HG03432 (cell line): ENCODE results near the gene GUCD1.
"Not testable (repeated sequence)": the region's sequence is repeated elsewhere in the genome, so short reads cannot be mapped to it uniquely, and the experiment has no call there.

Experiments used
- ATAC-seq: cut with Tn5 transposase; IDR thresholded peaks from one replicate; pipeline ENCODE4 v1.9.1; 2021; ENCODE audit warnings: mild to moderate bottlenecking, moderate library complexity; ENCODE audit not compliant: unreplicated experiment

Gene GUCD1

GRCh38 chr22:24566899-24567511 lies 12.1 kb upstream of the GUCD1 start:
- ATAC-seq: no peak

GRCh38 chr22:24565077-24565476 lies 10.1 kb upstream of the GUCD1 start:
- ATAC-seq: no peak

- ATAC-seq: no peak
Measured at GRCh38 chr22:24564376-24565058, 9.6 kb upstream of the GUCD1 start.

- ATAC-seq: no peak
Measured at GRCh38 chr22:24563246-24563645, 8.3 kb upstream of the GUCD1 start.

GRCh38 chr22:24559471-24559870 lies 4.5 kb upstream of the GUCD1 start:
- no peak for ATAC-seq

GRCh38 chr22:24555165-24556039 lies 464 bp upstream of the GUCD1 start, which contains the start of gene SNRPD3:
Gene SNRPD3 (plus strand): TSS chr22:24555999. CDS start chr22:24557675, 1,676 bp downstream.
- peak; percentile 75 for ATAC-seq

- ATAC-seq: no peak
Measured at GRCh38 chr22:24553597-24554312, 1.2 kb downstream of the GUCD1 start.

- not testable (repeated sequence) for ATAC-seq
Measured at GRCh38 chr22:24552503-24553286, 2.2 kb downstream of the GUCD1 start.

- no peak for ATAC-seq
Measured at GRCh38 chr22:24550902-24551435, 4.0 kb downstream of the GUCD1 start.

- ATAC-seq: no peak
Measured at GRCh38 chr22:24550028-24550901, 4.7 kb downstream of the GUCD1 start.

- no peak for ATAC-seq
Measured at GRCh38 chr22:24548812-24549211, 6.1 kb downstream of the GUCD1 start.

- ATAC-seq: no peak
Measured at GRCh38 chr22:24543679-24544243, 11.2 kb downstream of the GUCD1 start.

- no peak for ATAC-seq
Measured at GRCh38 chr22:24543185-24543601, 11.7 kb downstream of the GUCD1 start.

- ATAC-seq: no peak
Measured at GRCh38 chr22:24542641-24543040, 12.3 kb downstream of the GUCD1 start.

GRCh38 chr22:24541681-24542515 lies 13.0 kb downstream of the GUCD1 start:
- ATAC-seq: no peak

GRCh38 chr22:24540470-24540869 lies 14.5 kb downstream of the GUCD1 start:
- no peak for ATAC-seq

GRCh38 chr22:24536089-24536488 lies 18.8 kb downstream of the GUCD1 start:
- no peak for ATAC-seq

GRCh38 chr22:24535348-24535747 lies 19.6 kb downstream of the GUCD1 start:
- ATAC-seq: no peak
